A549 (cell line): ENCODE data around the gene DNAJB14. TPM values are rescaled to one million over a fixed set of nuclear protein-coding genes. Genes with fewer than 3 reads are reported as not detected.

Experiments
- ATAC-seq, 2 experiments: fragments of 200-7000 bp in 1 of 2; fragments of >200 bp in 1 of 2; cut with Nextera tagmentation in 1 of 2; cut with Tn5 transposase in 1 of 2; 3 replicates each; pipeline versions ENCODE4 v1.8.0 to v1.9.1; 2018 to 2020; ENCODE audit warnings: mild to moderate bottlenecking in 1 of 2, moderate library complexity in 1 of 2
- CTCF ChIA-PET: fragments of 300-600 bp; sonication (Branson Sonifier 250); formaldehyde crosslinking; extraction: SDS; loops from one replicate; lab custom pipeline; 2021; ENCODE audit warnings: antibody characterized with exemption, inconsistent platforms; lab: Yijun Ruan, JAX
- POLR2A ChIA-PET: fragments of 350-600 bp; formaldehyde crosslinking; extraction: SDS; loops from one replicate; lab custom pipeline; 2021; ENCODE audit warnings: antibody characterized with exemption, inconsistent platforms; lab: Yijun Ruan, JAX
- DNase-seq, 2 experiments: peaks; one replicate each; pipeline versions ENCODE4 v3.0.0 to v3.0.0-alpha.2; 2011 to 2016; ENCODE audit warnings: low read depth in 1 of 2, low spot score in 1 of 2
- FAIRE-seq: peaks from 2 replicates; lab custom pipeline; 2011; peaks lifted over from hg19 to GRCh38; lab: Jason Lieb, UNC
- H3K27ac ChIP-seq, 2 experiments: fragments of >200 bp; sonication (Bioruptor Twin); formaldehyde crosslinking; 3 replicates each; pipeline ENCODE4 v1.5.1; 2016 to 2017
- H3K4me1 ChIP-seq: fragments of >200 bp; sonication (Bioruptor Twin); formaldehyde crosslinking; 3 replicates; pipeline ENCODE4 v1.6.1; 2016
- H3K4me2 ChIP-seq: fragments of >200 bp; sonication (Bioruptor Twin); formaldehyde crosslinking; 3 replicates; pipeline ENCODE4 v1.6.1; 2016
- H3K4me3 ChIP-seq: fragments of >200 bp; sonication (Bioruptor Twin); formaldehyde crosslinking; 3 replicates; pipeline ENCODE4 v1.5.1; 2016
- H3K9me3 ChIP-seq: fragments of >200 bp; sonication (Bioruptor Twin); formaldehyde crosslinking; 3 replicates; pipeline ENCODE4 v1.6.1; 2016
- BCL3 ChIP-seq: fragments of >200 bp; sonication (Bioruptor Twin); formaldehyde crosslinking; IDR thresholded peaks from 3 replicates; pipeline ENCODE4 v1.6.1; 2016
- CBX2 ChIP-seq: fragments of 200-600 bp; sonication (generic); IDR thresholded peaks from 2 replicates; pipeline ENCODE4 v1.6.1; 2016; ENCODE audit warnings: low read depth, mild to moderate bottlenecking, borderline replicate concordance
- CHD4 ChIP-seq: fragments of 200-600 bp; sonication (generic); IDR thresholded peaks from 2 replicates; pipeline ENCODE4 v1.6.1; 2016; ENCODE audit warnings: antibody characterized with exemption, mild to moderate bottlenecking, borderline replicate concordance
- CTCF ChIP-seq: fragments of >200 bp; sonication (Bioruptor Twin); formaldehyde crosslinking; IDR thresholded peaks from 3 replicates; pipeline ENCODE4 v1.5.1; 2016
- E2F6 ChIP-seq: IDR thresholded peaks from 2 replicates; pipeline ENCODE4 v1.6.1; 2012; ENCODE audit warnings: low read depth, borderline replicate concordance
- EHF ChIP-seq: fragments of 250-450 bp; sonication (Bioruptor Pico); IDR thresholded peaks from 2 replicates; pipeline ENCODE4 v1.5.0; 2020; ENCODE audit warnings: mild to moderate bottlenecking
- ELK1 ChIP-seq: fragments of 150-350 bp; IDR thresholded peaks from 2 replicates; pipeline ENCODE4 v1.6.1; 2014; ENCODE audit warnings: low read depth, mild to moderate bottlenecking, low read length
- FOSL2 ChIP-seq, 2 experiments: fragments of 450-650 bp in 1 of 2; fragments of >200 bp in 1 of 2; sonication (Bioruptor Twin) in 1 of 2; formaldehyde crosslinking; IDR thresholded peaks; 2 replicates each; pipeline versions ENCODE4 v1.5.0 to v1.6.1; 2016 to 2020; ENCODE audit warnings: mild to moderate bottlenecking in 1 of 2, moderate library complexity in 1 of 2
- FOXS1 ChIP-seq: fragments of 250-450 bp; sonication (Bioruptor Pico); IDR thresholded peaks from 2 replicates; pipeline ENCODE4 v1.5.0; 2020; ENCODE audit warnings: mild to moderate bottlenecking, moderate library complexity
- HOXB13 ChIP-seq: fragments of 250-450 bp; sonication (Bioruptor Pico); IDR thresholded peaks from 2 replicates; pipeline ENCODE4 v1.5.0; 2020; ENCODE audit warnings: low read depth, mild to moderate bottlenecking, moderate library complexity
- KDM5A ChIP-seq: fragments of 200-600 bp; sonication (generic); IDR thresholded peaks from 2 replicates; pipeline ENCODE4 v1.6.1; 2016; ENCODE audit warnings: antibody characterized with exemption, mild to moderate bottlenecking
- NFE2L2 ChIP-seq: fragments of 150-350 bp; conservative IDR thresholded peaks from 2 replicates; pipeline ENCODE4 v1.6.1; 2014; ENCODE audit warnings: low read length
- PBX3 ChIP-seq: IDR thresholded peaks from 2 replicates; pipeline ENCODE4 v1.6.1; 2012
- RAD21 ChIP-seq, 2 experiments: fragments of >200 bp in 1 of 2; sonication (Bioruptor Twin) in 1 of 2; formaldehyde crosslinking in 1 of 2; IDR thresholded peaks in 1 of 2; conservative IDR thresholded peaks in 1 of 2; 2 replicates in 1 of 2; 3 replicates in 1 of 2; pipeline ENCODE4 v1.6.1; 2012 to 2018; ENCODE audit warnings: inconsistent platforms in 1 of 2
- RARB ChIP-seq: fragments of 250-450 bp; sonication (Bioruptor Pico); IDR thresholded peaks from 2 replicates; pipeline ENCODE4 v1.8.0; 2021; ENCODE audit warnings: mild to moderate bottlenecking, moderate library complexity
- SMC3 ChIP-seq: fragments of >200 bp; sonication (Bioruptor Twin); formaldehyde crosslinking; IDR thresholded peaks from 3 replicates; pipeline ENCODE4 v1.6.1; 2018; ENCODE audit warnings: inconsistent platforms
- SREBF2 ChIP-seq: fragments of 450-650 bp; IDR thresholded peaks from 2 replicates; pipeline ENCODE4 v1.6.1; 2014; ENCODE audit warnings: mild to moderate bottlenecking, moderate library complexity
- TFCP2L1 ChIP-seq: fragments of 250-450 bp; sonication (Bioruptor Pico); IDR thresholded peaks from 2 replicates; pipeline ENCODE4 v1.5.0; 2021; ENCODE audit warnings: mild to moderate bottlenecking
- TP53 ChIP-seq: fragments of 250-450 bp; sonication (Bioruptor Pico); IDR thresholded peaks from 2 replicates; pipeline ENCODE4 v1.5.0; 2021; ENCODE audit warnings: mild to moderate bottlenecking, moderate library complexity
- ZNF302 ChIP-seq: fragments of 250-450 bp; sonication (Bioruptor Pico); IDR thresholded peaks from 2 replicates; pipeline ENCODE4 v1.9.0; 2021; ENCODE audit warnings: inconsistent platforms, mild to moderate bottlenecking, moderate library complexity
- WGBS: methylation state at CpG from one replicate; pipeline ENCODE4 v1.1.6; 2017; ENCODE audit errors: missing lambda C conversion rate; 5-methylcytosine and 5-hydroxymethylcytosine counted together
- polyA plus RNA-seq, 4 experiments: library from polyadenylated mRNA; depleted of rRNA in 3 of 4; stranded (reverse); fragments of >200 nt; fragmentation: RNase III in 1 of 4; extraction: RNeasy Plus Mini Kit Qiagen cat#74134 plus additional on column Dnase treatment in 1 of 4; gene quantifications; 2 replicates in 3 of 4; 3 replicates in 1 of 4; pipeline ENCODE4 v1.2.3, GENCODE V29; 2011 to 2017

Gene DNAJB14
- polyA plus RNA-seq, 2 of the 4 experiments (the other 2 are of a cell fraction): 22.8 to 34.0 TPM

- ChIA-PET CTCF (no interaction called here), POLR2A (no interaction called here)
- H3K4me1 ChIP-seq: no peaks in the 10 kb centered on the region
- no peak for TF ChIP-seq CTCF
- TF ChIP-seq HOXB13 (CRISPR knock-in tag): no peak
- TF ChIP-seq SMC3: no peak
- no peak for TF ChIP-seq ZNF302
- TF ChIP-seq E2F6: no peak
- no peak for TF ChIP-seq SREBF2
- TF ChIP-seq FOXS1: no peak
- FAIRE-seq: no peak
- DNase-seq: no peak
- H3K4me2 ChIP-seq: no peak overlapping the region
- no peaks in the 10 kb centered on the region for H3K9me3 ChIP-seq
- no peak for ATAC-seq
- no peak overlapping the region for H3K27ac ChIP-seq
- no peak overlapping the region for H3K4me3 ChIP-seq
Measured at GRCh38 chr4:99872570-99872969, 73.8 kb downstream of the DNAJB14 start.

GRCh38 chr4:99868126-99868596 lies 78.3 kb downstream of the DNAJB14 start:
- no peak for ATAC-seq

GRCh38 chr4:99863804-99864203 lies 82.6 kb downstream of the DNAJB14 start:
- Histone ChIP-seq H3K4me3 (no peak overlapping the region), H3K27ac (no peak overlapping the region), H3K9me3 (no peaks in the 10 kb centered on the region), H3K4me1 (0 out of 3 replicates have a peak, but pooled peaks cover 4% of the 10 kb centered on the region), H3K4me2 (no peak overlapping the region)
- ATAC-seq (no peak), FAIRE-seq (no peak), DNase-seq (no peak)
- WGBS: 9% methylated on average over 3 of the region's 3 CpGs
- ChIA-PET CTCF (no interaction called here), POLR2A (no interaction called here)
- TF ChIP-seq BCL3 (no peak), FOSL2 (IDR thresholded peaks at IDR 0.05) (no peak), FOSL2 (CRISPR knock-in tag; IDR thresholded peaks at IDR 0.05) (peak; percentile 29; the same call in 1 of the 2 replicates), FOXS1 (no peak), NFE2L2 (no peak)

More at GRCh38 chr4:99868126-99868596, 78.3 kb downstream of the DNAJB14 start:
- Histone ChIP-seq H3K4me3 (no peak overlapping the region), H3K9me3 (no peaks in the 10 kb centered on the region), H3K4me1 (0 out of 3 replicates have a peak, but pooled peaks cover 4% of the 10 kb centered on the region), H3K27ac (no peak overlapping the region), H3K4me2 (no peak overlapping the region)
- no peak for DNase-seq
- ChIA-PET CTCF (no interaction called here), POLR2A (no interaction called here)
- TF ChIP-seq CHD4 (no peak), TFCP2L1 (CRISPR knock-in tag) (no peak), TP53 (CRISPR knock-in tag) (no peak), PBX3 (no peak), RAD21 (conservative IDR thresholded peaks at IDR 0.05 in 1 of 2, IDR thresholded peaks at IDR 0.05 in 1 of 2) (no peak), CBX2 (no peak), KDM5A (no peak), RARB (no peak), ELK1 (no peak), EHF (CRISPR knock-in tag) (no peak)
- WGBS: 55% methylated on average over 8 of the region's 8 CpGs
- no peak for FAIRE-seq
